GM21526 (cell line): Measurements from ENCODE around the gene TEX48.

Experiments
- ATAC-seq: cut with Tn5 transposase; IDR thresholded peaks from one replicate; pipeline ENCODE4 v1.9.1; 2021; ENCODE audit warnings: moderate library complexity; ENCODE audit not compliant: unreplicated experiment, low FRiP score

The TEX48 gene

GRCh38 chr9:114694146-114694545 is 12.2 kb upstream of the TEX48 start:
- ATAC-seq, result no peak

GRCh38 chr9:114693248-114693855 is 11.4 kb upstream of the TEX48 start:
- no peak for ATAC-seq

GRCh38 chr9:114691956-114692295 is 9.9 kb upstream of the TEX48 start:
- ATAC-seq, result no peak

GRCh38 chr9:114691046-114691955 is 9.3 kb upstream of the TEX48 start:
- ATAC-seq, result no peak

DNA sequence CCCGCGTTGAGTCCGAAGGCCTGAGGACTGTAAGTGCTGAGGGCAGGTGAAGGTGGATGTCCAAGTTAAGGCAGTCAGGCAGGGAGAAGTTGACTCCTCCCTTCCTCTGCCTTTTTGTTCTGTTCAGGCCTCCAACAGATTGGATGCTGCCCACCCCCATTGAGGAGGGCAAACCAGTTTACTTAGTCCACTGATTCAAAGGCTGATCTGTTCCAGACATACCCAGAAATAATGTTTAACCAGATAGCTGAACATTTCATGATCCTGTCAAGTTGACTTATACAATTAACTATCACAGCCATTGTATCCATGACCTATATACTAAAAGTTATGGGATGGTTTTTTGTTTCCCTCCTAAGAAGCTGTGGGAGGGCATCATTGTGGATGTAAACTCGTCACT is 8.3 kb upstream of the TEX48 start:
- no peak for ATAC-seq

DNA sequence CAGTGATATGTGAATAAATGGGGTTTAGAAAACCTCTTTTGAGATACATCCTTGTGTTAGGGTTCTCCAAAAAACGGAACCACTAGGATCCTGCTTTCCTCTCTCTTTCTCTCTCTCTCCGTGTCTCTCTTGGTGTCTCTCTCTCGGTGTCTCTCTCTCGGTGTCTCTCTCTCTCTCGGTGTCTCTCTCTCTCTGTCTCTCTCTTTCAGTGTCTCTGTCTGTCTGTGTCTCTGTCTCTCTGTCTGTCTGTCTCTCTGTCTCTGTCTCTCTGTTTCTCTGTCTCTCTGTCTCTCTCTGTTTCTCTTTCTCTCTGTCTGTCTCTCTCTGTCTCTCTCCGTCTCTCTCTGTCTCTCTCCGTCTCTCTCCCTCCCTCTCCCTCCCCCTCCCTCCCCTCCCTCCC is 7.8 kb upstream of the TEX48 start:
- ATAC-seq, result no peak

GRCh38 chr9:114688909-114689610 is 7.1 kb upstream of the TEX48 start:
- ATAC-seq, result no peak

DNA sequence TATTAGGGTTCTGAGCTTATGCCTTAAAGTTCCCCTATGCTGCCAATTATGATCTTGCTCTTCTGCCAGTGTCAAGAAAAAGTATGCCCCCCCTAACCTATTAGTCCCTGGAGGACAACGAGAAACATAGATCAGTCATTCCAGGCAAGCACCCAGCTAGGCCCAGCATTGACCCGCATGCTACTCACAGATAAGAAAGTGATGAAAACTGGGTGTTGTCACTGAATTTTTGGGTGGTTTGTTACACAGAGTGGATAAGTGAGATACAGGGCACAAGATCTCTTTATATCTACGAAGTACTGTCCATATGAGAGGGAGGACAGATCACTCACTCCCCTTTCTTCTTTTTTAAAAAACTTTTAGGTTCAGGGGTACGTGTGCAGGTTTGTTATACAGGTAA is 6.4 kb upstream of the TEX48 start:
- ATAC-seq, result no peak

- no peak for ATAC-seq
These were observed 5.0 kb upstream of the TEX48 start for GRCh38 chr9:114687034-114687433.

GRCh38 chr9:114685951-114686350 is 4.0 kb upstream of the TEX48 start:
- no peak for ATAC-seq

GRCh38 chr9:114684036-114684435 is 2.0 kb upstream of the TEX48 start:
- ATAC-seq, result no peak

- no peak for ATAC-seq
These were observed 854 bp upstream of the TEX48 start for GRCh38 chr9:114682846-114683245.

DNA sequence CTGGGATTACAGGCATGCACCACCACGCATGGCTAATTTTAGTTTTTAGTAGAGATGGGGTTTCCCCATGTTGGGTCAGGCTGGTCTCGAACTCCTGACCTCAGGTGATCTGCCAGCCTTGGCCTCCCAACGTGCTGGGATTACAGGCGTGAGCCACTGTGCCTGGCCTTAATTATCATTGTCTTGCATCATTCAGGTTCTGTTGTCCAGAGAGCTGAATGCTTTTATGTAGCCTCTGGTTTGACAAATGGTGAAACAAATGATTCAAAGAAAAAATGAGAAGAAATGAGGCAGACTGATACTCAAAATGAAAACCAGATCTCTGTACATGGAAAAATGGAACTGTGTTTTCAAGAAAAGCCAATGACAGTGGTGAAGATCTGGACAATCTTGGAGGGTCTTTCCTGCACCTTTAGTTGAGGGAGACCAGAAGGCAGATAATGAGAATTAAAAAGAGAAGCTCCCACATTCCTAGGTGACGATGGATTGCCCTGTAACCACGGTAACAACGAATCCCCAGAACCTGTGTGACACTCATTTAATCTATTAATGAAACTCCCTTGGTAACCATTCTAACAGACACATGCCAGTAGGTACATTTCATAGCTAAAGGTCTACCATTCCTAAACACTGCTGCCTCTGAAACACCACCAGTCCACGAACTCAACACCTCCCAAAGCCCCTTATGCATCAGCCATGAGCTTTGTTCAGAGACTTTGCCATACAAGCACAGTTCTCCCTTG is 1.6 kb downstream of the TEX48 start:
- ATAC-seq, result no peak

GRCh38 chr9:114678795-114679194 is 3.2 kb downstream of the TEX48 start:
- ATAC-seq, result no peak

DNA sequence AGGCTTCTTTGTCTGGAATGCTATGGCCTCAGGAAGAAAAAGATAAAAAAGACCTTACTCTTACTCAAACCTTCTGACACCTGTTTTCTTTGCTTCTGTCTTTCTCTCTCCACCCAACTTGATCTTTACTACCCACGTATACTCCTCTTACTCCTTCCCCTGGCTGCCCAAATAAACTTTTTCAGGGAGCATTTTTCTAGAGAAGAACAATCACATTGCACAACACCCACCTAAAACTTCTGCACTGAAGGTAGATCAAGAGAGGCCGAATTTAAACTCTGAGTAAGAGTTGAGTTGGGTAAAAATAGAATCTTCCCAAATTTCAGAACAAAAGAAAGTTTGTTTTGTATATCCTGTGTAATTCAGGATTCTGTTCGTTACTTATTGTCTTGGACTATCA is 3.9 kb downstream of the TEX48 start:
- ATAC-seq, result no peak

- no peak for ATAC-seq
These were observed 4.6 kb downstream of the TEX48 start for GRCh38 chr9:114677418-114677817.

DNA sequence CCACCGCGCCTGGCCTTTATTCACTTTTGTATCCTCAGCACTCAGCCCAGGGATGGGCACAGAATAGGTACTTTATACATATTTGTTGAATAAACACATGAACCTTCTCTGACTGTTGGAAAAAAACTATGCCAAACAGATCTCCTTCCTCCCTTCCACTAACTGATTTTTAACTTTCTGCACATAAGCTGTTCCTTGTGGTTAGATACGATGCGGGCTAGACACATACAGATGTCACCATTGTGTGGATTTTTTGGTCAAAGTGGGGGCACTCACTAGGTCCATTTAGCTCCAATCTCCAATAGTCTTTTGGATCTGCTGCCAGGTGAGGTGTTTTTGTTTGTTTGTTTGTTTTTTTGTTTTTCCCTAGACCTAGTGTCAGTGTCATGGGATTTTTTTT is 5.1 kb downstream of the TEX48 start:
- no peak for ATAC-seq

DNA sequence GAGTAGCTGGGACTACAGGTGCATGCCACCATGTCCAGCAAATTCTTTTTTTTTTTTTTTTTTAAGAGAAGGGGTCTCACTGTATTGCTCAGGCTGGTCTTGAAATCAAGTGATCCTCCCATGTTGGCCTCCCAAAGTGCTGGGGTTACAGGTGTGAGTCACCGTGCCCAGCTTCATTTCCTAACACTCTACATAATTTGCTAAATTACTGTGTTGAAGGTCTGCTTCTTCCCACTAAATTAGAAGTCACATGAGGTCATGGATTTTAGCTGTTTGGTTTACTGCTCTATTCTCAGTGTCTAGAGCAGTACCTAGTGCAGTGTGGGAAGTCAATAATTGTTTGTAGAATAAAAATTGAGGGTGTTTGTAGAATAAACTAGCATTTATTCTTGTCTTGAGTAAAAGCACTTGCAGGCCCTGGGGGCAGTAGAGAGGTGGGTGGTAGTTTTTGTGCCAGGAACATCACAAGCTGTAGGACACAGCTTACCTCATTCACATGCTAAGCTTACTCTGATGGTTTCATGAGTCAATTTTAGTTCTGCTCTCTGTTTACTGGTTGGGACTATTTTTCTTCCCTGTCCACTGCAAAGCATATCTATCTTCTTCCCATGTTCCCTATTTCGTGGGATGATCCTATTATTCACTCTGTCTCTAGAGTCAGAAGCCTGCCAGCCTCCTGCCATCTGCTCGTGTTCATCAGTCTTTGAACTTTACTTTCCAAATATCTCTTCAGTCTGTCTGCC is 7.0 kb downstream of the TEX48 start:
- ATAC-seq, result no peak

DNA sequence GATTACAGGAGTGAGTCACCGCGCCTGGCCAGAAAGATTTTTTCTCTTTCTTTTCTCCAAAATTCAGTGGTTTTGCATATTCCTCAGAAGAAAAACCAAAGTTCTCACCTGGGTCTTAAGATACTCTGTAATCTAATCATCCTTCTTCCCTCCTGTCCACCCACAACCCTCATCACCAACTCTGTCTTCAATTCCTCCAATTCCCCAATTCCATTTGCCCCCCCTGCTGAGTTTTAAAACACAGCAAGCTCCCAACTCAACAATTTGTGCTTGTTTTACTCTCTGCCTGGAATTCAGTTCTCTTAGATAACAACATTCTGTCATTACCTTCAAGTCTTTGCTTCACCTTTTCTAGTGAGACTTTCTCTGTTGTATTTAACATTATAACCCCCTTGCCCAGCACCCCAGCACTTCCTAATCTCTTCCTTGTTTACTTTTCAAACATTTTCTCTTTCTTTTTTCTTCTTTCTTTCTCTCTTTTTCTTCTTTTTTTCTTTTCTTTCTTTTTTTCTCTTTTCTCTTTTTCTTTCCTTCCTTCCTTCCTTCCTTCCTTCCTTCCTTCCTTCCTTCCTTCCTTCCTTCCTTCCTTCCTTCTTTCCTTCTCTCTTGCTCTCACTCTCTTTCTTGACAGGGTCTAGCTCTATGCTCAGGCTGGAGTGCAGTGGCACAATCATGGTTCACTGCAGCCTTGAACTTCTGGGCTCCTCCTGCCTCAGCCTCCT is 7.8 kb downstream of the TEX48 start:
- no peak for ATAC-seq

DNA sequence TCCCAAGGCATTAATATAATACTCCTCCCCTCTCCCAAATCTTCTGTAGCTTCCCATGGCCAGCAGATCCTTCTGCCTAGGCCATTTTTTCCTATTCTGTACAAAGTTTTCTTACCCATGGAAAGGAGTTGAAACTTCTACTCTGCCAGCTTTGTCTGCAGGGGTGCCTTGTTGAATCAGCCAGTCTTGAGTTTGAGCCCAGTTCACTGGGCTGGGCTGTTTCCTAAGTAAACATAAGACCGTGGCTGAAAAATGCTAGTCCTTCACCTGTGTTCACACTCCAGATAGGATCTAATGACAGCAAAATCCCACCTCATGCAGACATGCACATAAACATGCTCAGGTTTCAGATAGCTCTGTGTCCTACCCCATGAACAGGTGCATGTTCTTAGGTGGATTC is 10.4 kb downstream of the TEX48 start:
- no peak for ATAC-seq
